C4-2B (cell line): ENCODE results near the gene HIVEP3.

ENCODE experiments used
- H3K27ac ChIP-seq: fragments of 450-650 bp; 2 replicates; pipeline ENCODE4 v1.5.1; 2017
- CTCF ChIP-seq: fragments of 450-650 bp; conservative IDR thresholded peaks from 2 replicates; pipeline ENCODE4 v1.5.1; 2017; ENCODE audit warnings: mild to moderate bottlenecking
- ZFX ChIP-seq: fragments of 450-650 bp; IDR thresholded peaks from 2 replicates; pipeline ENCODE4 v1.6.1; 2017

Gene HIVEP3

GRCh38 chr1:41767534-41768525 is 150.9 kb downstream of the HIVEP3 start:
- H3K27ac ChIP-seq = no peak overlapping the region
- TF ChIP-seq CTCF (no peak), ZFX (no peak)

- TF ChIP-seq ZFX = no peak
- no peak for TF ChIP-seq CTCF
- no peak overlapping the region for H3K27ac ChIP-seq
Measured at GRCh38 chr1:41766546-41766945, 152.2 kb downstream of the HIVEP3 start.

GRCh38 chr1:41766041-41766440 is 152.7 kb downstream of the HIVEP3 start:
- no peak overlapping the region for H3K27ac ChIP-seq
- TF ChIP-seq CTCF (no peak), ZFX (no peak)

- H3K27ac ChIP-seq = no peak overlapping the region
- no peak for TF ChIP-seq ZFX
- no peak for TF ChIP-seq CTCF
Measured at GRCh38 chr1:41765152-41765551, 153.6 kb downstream of the HIVEP3 start.

GRCh38 chr1:41764656-41765055 is 154.1 kb downstream of the HIVEP3 start:
- H3K27ac ChIP-seq = no peak overlapping the region
- no peak for TF ChIP-seq CTCF
- TF ChIP-seq ZFX = no peak

GRCh38 chr1:41762777-41763176 is 155.9 kb downstream of the HIVEP3 start:
- TF ChIP-seq ZFX = no peak
- no peak for TF ChIP-seq CTCF
- no peak overlapping the region for H3K27ac ChIP-seq

- no peak overlapping the region for H3K27ac ChIP-seq
- TF ChIP-seq ZFX (no peak), CTCF (no peak)
Measured at GRCh38 chr1:41762251-41762650, 156.5 kb downstream of the HIVEP3 start.
